Heart left ventricle (tissue), 16 donors: ENCODE measurements around the gene SLBP. TPM values are rescaled to one million over a fixed set of nuclear protein-coding genes. Genes with fewer than 3 reads are reported as not detected.

ENCODE experiments used
- ATAC-seq, 4 donors: fragments of 200-7000 bp; cut with Tn5 transposase; one replicate each; pipeline ENCODE4 v1.9.1; 2020 to 2022; ENCODE audit warnings: moderate library complexity in 4 of 4, mild to moderate bottlenecking in 3 of 4, moderate number of reproducible peaks in 1 of 4
- DNase-seq, 5 donors: peaks; one replicate each; pipeline ENCODE4 v3.0.0-alpha.2; 2020
- H3K27ac ChIP-seq, 12 donors: fragments of 200-600 bp; sonication (generic) in 4 of 12; one replicate each; pipeline versions ENCODE4 v1.5.0 to v1.8.0; 2016 to 2022; ENCODE audit warnings: mild to moderate bottlenecking in 2 of 12
- H3K27me3 ChIP-seq, 9 donors: fragments of 200-600 bp; sonication (generic) in 2 of 9; one replicate each; pipeline versions ENCODE4 v1.5.1 to v1.8.0; 2016 to 2022; ENCODE audit warnings: mild to moderate bottlenecking in 3 of 9
- H3K36me3 ChIP-seq, 9 donors: fragments of 200-600 bp; sonication (generic) in 2 of 9; one replicate each; pipeline versions ENCODE4 v1.5.0 to v1.8.0; 2018 to 2022; ENCODE audit warnings: mild to moderate bottlenecking in 2 of 9
- H3K4me1 ChIP-seq, 12 donors: fragments of 200-600 bp; sonication (generic) in 4 of 12; one replicate each; pipeline versions ENCODE4 v1.5.0 to v1.8.0; 2016 to 2022; ENCODE audit warnings: mild to moderate bottlenecking in 3 of 12
- H3K4me3 ChIP-seq, 12 donors: fragments of 200-600 bp; sonication (generic) in 4 of 12; one replicate each; pipeline versions ENCODE4 v1.5.0 to v1.8.0; 2017 to 2022; ENCODE audit warnings: mild to moderate bottlenecking in 9 of 12, moderate library complexity in 4 of 12
- H3K9me3 ChIP-seq, 12 donors: fragments of 200-600 bp; sonication (generic) in 4 of 12; one replicate each; pipeline versions ENCODE4 v1.5.0 to v1.8.0; 2016 to 2022; ENCODE audit warnings: mild to moderate bottlenecking in 1 of 12
- CTCF ChIP-seq, 12 donors: fragments of 200-600 bp; sonication (generic) in 4 of 12; IDR thresholded peaks; one replicate each; pipeline versions ENCODE4 v1.5.0 to v1.8.0; 2018 to 2022; ENCODE audit warnings: antibody characterized with exemption in 12 of 12, mild to moderate bottlenecking in 5 of 12
- POLR2A ChIP-seq, 2 donors: fragments of 450-650 bp; IDR thresholded peaks; one replicate each; pipeline ENCODE4 v1.6.1; 2017; ENCODE audit warnings: antibody characterized with exemption in 2 of 2, mild to moderate bottlenecking in 2 of 2, moderate library complexity in 2 of 2
- WGBS, 4 donors: extraction: QIAGEN DNeasy Blood & Tissue Kit in 2 of 4; methylation state at CpG; one replicate each; pipeline versions ENCODE4 v1.1.5 to v1.1.7; 2013 to 2018; 5-methylcytosine and 5-hydroxymethylcytosine counted together
- intact Hi-C, 10 donors: fragments of 100-400 bp; cut with DNase I; formaldehyde crosslinking; loops; one replicate each; pipeline versions ENCODE4 v1.11.1 to v1.14.2; 2022
- polyA plus RNA-seq, 2 donors: library from polyadenylated mRNA; stranded (reverse); fragments of 200-250 nt; gene quantifications; one replicate each; pipeline ENCODE4 v1.2.3, GENCODE V29; 2013
- total RNA-seq, 9 donors: library from RNA; depleted of rRNA in 2 of 9; stranded (reverse); fragments of >200 nt in 2 of 9; fragmentation: NEBNext Ultra II Directional in 3 of 9; extraction: Animal tissue kit (Norgen Biotek cat#: 25700) in 3 of 9; gene quantifications; one replicate each; pipeline versions ENCODE4 v1.1.0 to v1.2.4, GENCODE V29; 2016 to 2023
- donor health status: ischemic (EF 13 %, LVEDD 7.1; RV severe dilation, severe dysfunction).
- donor health status: healthy with polysubstance abuse.
- donor health status: DM: no; HTN: yes; CAD: no.
- donor health status: DM: no; HTN: no; CAD: no.
- donor health status: ischemic (EF 25% LVEDD 6.9; RV normal size, moderate dysfunction).
- donor health status: ischemic (EF 25% LVEDD 5.7; RV mildly dilated, moderate dysfunction).
- donor health status: healthy.
- donor health status: DM: yes; HTN: yes; CAD: no.
- donor health status: ischemic (EF 35%, LVEDD 5.7; RV mildly dilated, moderate dysfunction).
- donor health status: nonischemic (EF 11% LVEDD 7.7; RV severe dilation, severe dysfunction).
- donor health status: DM: yes; HTN: yes; CAD: no.
- donor health status: PGD.
- donor health status: ischemic (EF 29% LVEDD 5.4; RV normal size, mild dysfunction).
- donor health status: nonischemic (EF 23%, LVEDD 6.1; RV moderate dilation, normal function).

Gene SLBP
- total and polyA plus RNA-seq, 11 donors, result 7.2 to 27.7 (median 11.7) TPM

GRCh38 chr4:1644891-1645657 is 67.0 kb downstream of the SLBP start:
- H3K27ac ChIP-seq, result peak overlapping the region in 7 of 12 donors; percentile 15 to 85 (median 43)
- WGBS, 4 donors, result 28 to 46% (median 33%) methylated on average over 13 to 21 of the region's 21 CpGs
- ATAC-seq (peak; percentile 90 to 94 (median 93)), DNase-seq (peak; percentile 43 to 79 (median 74))
- H3K27me3 ChIP-seq, result no peaks in the 10 kb centered on the region
- intact Hi-C loops, result no loop called here
- peak overlapping the region in 2 of 12 donors; percentile 3 to 7 for H3K4me3 ChIP-seq
- TF ChIP-seq POLR2A (IDR thresholded peaks at IDR 0.05) (no peak), CTCF (IDR thresholded peaks at IDR 0.05) (no peak)
- H3K4me1 ChIP-seq, result peaks cover 0 to 12% (median 1%) of the 10 kb centered on the region in 12 donors
- no peaks in the 10 kb centered on the region for H3K9me3 ChIP-seq
- no peaks in the 10 kb centered on the region for H3K36me3 ChIP-seq

GRCh38 chr4:1643971-1644735 is 68.0 kb downstream of the SLBP start:
- no peak for TF ChIP-seq POLR2A (IDR thresholded peaks at IDR 0.05)
- no peak for TF ChIP-seq CTCF (IDR thresholded peaks at IDR 0.05)
- Histone ChIP-seq H3K27ac (peak overlapping the region in 7 of 12 donors; percentile 15 to 85 (median 43)), H3K4me3 (no peak overlapping the region), H3K4me1 (peaks cover 0 to 12% (median 1%) of the 10 kb centered on the region in 12 donors), H3K9me3 (no peaks in the 10 kb centered on the region), H3K36me3 (no peaks in the 10 kb centered on the region), H3K27me3 (no peaks in the 10 kb centered on the region)
- intact Hi-C loops, result no loop called here
- DNase-seq, result no peak
- 93 to 96% (median 95%) methylated on average over 28 to 48 of the region's 48 CpGs for WGBS, 4 donors
- no peak for ATAC-seq

Other genes with a start within 250 kb of the SLBP start
- gene FAM53A, start 28.0 kb downstream of the SLBP start, total RNA-seq, result 1 to 10 TPM in 4 of 9 donors, under 1 TPM in 5; 0.42 to 2.3 (median 0.99) TPM
- gene FAM53A, start 28.0 kb downstream of the SLBP start, polyA plus RNA-seq, result 1 to 10 TPM in 1 of 2 donors, under 1 TPM in 1; 0.88 to 1.4 TPM
- 10 to 100 TPM; 28.6 to 73.3 (median 37.2) TPM for gene TMEM129, start 9.0 kb upstream of the SLBP start, total RNA-seq
- gene TMEM129, start 9.0 kb upstream of the SLBP start, polyA plus RNA-seq, result 10 to 100 TPM; 32.6 to 39.2 TPM
- gene TACC3, start 9.2 kb upstream of the SLBP start, total RNA-seq, result 10 to 100 TPM in 1 of 9 donors, 1 to 10 TPM in 8; 2.9 to 19.1 (median 6.0) TPM
- 1 to 10 TPM; 6.3 to 7.7 TPM for gene TACC3, start 9.2 kb upstream of the SLBP start, polyA plus RNA-seq
- 1 to 10 TPM; 1.2 to 4.6 (median 2.3) TPM for gene FGFR3, start 81.0 kb upstream of the SLBP start, total RNA-seq
- gene FGFR3, start 81.0 kb upstream of the SLBP start, polyA plus RNA-seq, result 1 to 10 TPM; 1.1 to 2.8 TPM
- 10 to 100 TPM; 35.0 to 54.7 (median 43.4) TPM for gene LETM1, start 143.8 kb upstream of the SLBP start, total RNA-seq
- 10 to 100 TPM; 22.1 to 47.4 TPM for gene LETM1, start 143.8 kb upstream of the SLBP start, polyA plus RNA-seq
- gene NSD2, start 159.1 kb upstream of the SLBP start, total RNA-seq, result 10 to 100 TPM; 27.4 to 63.3 (median 40.5) TPM
- gene NSD2, start 159.1 kb upstream of the SLBP start, polyA plus RNA-seq, result 10 to 100 TPM; 11.4 to 19.0 TPM